ENCODE measurements around the gene CPXM1.

CPXM1 gene

DNA sequence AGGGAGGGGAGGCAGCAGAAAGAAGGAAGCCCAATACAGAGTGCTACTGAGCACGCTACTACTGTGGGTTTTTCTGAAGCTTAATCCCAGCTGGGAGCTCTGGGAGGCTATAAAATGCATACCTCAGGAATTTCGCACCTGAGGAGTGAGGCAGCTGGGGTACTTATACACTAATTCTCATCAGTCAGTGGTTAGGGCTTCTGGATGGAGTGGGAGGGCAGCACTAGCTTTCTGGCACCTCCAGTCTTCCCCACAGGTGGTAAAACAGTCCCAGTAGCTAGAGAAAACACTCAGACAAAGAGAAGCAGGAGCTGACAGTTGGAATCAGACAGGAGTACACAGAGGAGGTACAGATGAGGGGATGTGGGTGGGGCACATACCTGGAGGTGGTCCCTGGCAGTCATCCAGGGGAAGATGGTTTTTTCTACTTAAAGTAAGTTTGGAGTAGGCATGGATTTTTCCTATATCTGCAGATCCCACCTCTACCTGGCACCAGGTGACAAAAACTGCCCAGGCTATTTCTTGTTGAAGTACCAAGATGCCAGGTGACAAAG lies 37.8 kb downstream of the CPXM1 start:
- no peak for DNase-seq

- DNase-seq, result no peak
Measured at GRCh38 chr20:2761885-2762284, 38.5 kb downstream of the CPXM1 start.

DNA sequence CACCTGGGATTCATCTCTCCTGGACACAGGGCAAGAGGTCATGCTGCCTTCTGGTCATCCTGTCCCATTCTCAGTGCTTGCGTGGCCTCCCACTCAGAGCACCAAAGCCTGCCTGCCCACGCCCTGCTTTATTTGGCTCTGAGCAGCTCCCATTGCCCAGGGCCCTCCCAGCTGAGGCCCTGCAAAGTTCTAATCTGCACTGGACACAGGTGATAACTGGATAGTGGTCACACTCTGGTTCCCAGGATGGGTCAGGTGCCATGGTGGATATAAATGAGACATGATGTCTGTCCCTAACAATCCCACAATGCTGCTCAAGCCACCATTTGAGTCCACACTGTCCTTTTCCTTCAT lies 39.5 kb downstream of the CPXM1 start:
- peak in 1 of 2 experiments; percentile 7 for DNase-seq

- DNase-seq, result peak in 1 of 2 experiments; percentile 5
Measured at GRCh38 chr20:2760297-2760951, 40.0 kb downstream of the CPXM1 start.

DNA sequence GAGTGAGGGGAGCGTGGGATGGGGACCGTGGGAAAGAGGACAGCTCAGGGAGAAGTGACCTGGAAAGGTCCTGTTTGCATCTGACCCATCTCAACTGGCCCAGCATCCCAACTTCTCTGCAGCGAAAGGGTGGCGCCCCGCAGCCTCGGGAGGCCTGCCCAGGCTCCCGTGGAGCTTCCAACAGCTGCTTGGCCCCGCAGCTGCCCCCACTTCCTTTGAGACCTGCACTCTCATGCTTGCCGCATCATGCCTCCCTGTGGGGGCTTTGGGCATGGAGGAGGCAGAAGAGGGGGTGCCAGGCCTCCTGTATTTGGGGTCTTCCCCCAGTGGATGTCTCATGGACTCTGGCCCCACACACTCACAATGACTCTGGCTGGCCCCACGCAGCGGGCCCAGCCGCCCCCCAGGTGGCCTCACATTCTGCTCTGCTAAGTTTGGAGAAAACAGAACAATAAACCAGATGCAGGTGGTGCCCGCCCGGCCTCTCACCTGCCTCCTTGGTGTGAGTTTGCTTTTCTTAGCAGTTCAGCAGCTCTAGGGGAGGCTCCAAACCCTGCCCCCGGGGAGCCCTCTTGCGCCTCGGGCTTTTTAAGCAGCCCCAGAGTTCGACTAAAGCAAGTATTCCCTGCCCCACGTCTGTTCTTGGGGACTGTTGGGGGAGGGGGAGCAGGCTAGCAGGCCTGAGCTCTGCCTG lies 40.7 kb downstream of the CPXM1 start:
- DNase-seq, result peak in 1 of 2 experiments; percentile 9

- peak in 1 of 2 experiments; percentile 7 for DNase-seq
Measured at GRCh38 chr20:2759143-2759542, 41.3 kb downstream of the CPXM1 start.

DNA sequence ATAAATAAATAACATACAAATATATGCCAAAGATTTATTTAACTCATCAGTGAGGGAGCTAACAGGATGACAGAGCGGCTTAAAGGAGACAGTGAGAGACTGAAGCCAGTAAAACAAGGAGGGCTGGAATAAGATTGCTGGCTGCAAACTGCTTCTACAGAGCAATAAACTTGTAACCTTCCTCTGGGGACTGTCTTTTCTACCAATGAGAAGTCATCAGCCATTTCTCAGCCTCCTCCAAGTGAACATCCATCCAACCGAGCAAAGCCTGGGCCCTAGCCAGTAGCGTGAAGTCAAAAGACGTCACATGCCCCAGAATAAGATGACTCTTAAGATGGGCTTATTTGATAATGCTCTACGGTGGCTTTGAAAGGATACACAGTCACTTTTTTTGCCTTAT lies 42.5 kb downstream of the CPXM1 start:
- peak in 1 of 2 experiments; percentile 13 for DNase-seq

- DNase-seq, result peak in 1 of 2 experiments; percentile 7
Measured at GRCh38 chr20:2757001-2757400, 43.4 kb downstream of the CPXM1 start.

- peak in 1 of 2 experiments; percentile 18 for DNase-seq
Measured at GRCh38 chr20:2756056-2756611, 44.3 kb downstream of the CPXM1 start.

GRCh38 chr20:2755451-2756055 lies 44.9 kb downstream of the CPXM1 start:
- peak in 1 of 2 experiments; percentile 14 for DNase-seq

DNA sequence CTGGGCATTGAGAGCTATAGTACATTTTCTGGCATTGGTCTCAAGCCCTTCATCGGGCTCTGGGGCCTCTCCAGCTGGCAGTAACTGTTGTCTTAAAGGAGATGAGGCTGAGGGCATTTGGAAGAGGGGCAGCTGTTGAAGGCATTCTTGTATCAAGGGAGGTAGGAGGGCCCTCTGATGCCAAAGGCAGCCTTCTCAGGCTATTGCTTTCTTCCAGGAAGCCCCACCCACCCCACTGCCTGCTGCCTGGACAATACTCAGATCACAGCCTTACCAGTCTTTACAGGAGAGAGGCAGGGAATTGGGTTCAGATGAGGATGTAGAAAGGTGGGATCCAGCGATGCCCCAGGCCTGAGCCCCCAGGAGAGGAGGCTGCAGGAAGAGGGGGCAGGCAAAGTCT lies 46.0 kb downstream of the CPXM1 start:
- DNase-seq, result no peak

DNA sequence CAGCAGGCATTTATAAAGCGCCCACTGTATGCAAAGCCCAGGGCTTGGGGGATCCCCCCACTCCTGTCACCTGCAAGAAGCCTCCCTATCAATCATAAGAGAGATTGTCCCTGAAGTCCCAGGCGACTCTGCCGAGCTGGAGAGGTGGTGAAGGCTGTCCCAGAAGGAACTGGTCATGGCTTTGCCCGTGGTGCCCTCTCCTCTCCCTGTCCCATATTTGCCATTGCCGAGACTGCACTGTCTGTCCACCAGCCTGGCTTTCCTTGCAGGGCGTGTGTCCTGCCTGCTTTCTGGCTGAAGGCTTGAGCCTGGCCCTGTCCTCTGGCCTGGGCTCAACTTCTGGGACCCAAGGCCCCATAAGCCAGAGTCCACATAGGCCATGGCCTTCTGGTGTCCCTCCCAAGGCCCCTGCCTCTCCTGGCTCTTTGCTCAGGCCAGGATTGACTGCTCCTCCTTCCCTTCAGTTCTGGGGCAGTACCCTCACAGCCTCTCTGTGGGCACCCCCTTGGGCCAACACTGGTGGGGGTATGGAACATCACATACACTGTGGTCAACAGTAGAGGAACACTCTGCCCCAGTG lies 46.9 kb downstream of the CPXM1 start:
- no peak for DNase-seq

- DNase-seq, result peak; percentile 68 to 72
Measured at GRCh38 chr20:2752567-2753460, 47.6 kb downstream of the CPXM1 start.

DNA sequence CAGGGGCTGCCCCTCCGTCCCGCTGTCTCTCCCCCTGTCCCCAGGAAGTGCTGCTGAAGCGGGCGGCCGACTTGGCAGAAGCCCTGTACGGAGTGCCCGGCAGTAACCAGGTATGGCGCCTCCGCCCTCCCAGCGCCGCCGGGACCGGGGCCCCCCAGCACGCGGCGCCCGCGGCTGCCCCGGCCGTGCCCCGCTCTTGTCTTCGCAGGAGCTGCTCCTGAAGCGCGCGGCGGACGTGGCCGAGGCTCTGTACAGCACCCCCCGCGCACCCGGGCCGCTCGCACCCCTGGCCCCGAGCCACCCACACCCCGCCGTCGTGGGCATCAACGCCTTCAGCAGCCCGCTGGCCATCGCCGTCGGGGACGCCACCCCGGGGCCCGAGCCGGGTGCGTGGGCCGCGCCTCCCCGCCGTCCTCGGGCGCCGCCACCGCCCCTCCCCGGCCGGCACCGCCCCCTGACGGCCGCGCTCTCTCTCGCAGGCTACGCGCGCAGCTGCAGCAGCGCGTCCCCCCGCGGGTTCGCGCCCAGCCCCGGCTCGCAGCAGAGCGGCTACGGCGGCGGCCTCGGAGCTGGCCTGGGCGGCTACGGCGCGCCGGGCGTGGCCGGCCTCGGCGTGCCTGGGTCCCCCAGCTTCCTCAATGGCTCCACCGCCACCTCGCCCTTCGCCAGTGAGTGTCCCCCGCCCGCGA lies 48.4 kb downstream of the CPXM1 start:
- DNase-seq, result peak; percentile 62 to 74

DNA sequence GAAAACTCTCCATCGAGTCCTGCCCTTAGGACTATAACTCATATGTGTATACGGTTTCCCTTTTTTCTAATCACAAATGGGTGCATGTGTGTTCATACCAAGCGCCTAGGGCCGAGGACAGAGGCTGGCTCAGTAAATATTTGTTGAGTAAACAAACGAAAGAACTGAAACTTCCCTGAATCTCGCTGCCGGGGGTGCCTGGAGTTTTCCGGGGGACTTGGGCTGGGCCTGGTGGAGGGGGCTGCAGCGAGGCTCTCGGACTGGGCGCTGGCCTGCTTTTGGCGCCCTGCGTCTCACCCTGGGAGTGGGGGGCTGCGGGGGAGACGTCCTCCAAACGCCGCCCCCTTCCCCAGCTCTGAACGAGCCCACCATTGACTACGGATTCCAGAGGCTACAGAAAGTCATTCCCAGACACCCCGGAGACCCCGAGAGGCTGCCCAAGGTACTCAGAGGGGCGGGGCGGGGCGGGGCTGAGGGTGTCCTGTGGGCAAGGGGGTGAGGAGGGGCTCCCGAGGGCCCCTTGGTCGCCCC lies 49.0 kb downstream of the CPXM1 start:
- peak in 1 of 2 experiments; percentile 23 for DNase-seq

- peak; percentile 33 to 44 for DNase-seq
Measured at GRCh38 chr20:2750491-2751251, 49.8 kb downstream of the CPXM1 start.

- no peak for DNase-seq
Measured at GRCh38 chr20:2749951-2750490, 50.4 kb downstream of the CPXM1 start.

DNA sequence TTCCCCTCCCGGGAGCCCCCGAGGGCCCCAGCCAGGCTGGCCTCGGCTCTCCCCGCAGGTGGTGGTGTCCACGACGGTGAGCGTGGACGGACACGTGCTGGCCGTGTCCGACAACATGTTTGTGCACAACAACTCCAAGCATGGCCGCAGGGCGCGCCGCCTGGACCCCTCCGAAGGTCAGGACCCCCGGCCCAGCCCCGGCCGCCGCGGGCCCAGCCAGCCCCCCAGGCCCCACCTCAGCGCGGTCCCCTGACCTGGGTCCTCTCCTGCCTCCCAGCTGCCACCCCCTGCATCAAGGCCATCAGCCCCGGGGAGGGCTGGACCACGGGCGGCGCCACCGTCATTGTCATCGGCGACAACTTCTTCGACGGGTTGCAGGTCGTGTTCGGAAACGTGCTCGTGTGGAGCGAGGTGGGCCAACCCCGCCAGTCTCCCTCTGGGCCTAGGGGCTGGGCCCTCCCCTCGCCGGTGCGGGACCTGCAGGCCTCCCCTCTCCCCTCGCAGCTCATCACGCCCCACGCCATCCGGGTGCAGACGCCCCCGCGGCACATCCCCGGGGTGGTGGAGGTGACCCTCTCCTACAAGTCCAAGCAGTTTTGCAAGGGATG lies 51.0 kb downstream of the CPXM1 start:
- no peak for DNase-seq

GRCh38 chr20:2748551-2749342 lies 51.7 kb downstream of the CPXM1 start:
- peak; percentile 15 to 16 for DNase-seq
